Left lung (tissue), 10 donors: ENCODE data around the gene DNM3. TPM values are rescaled to one million over a fixed set of nuclear protein-coding genes. Genes with fewer than 3 reads are reported as not detected.

Experiments used
- ATAC-seq: fragments of 200-7000 bp; cut with Tn5 transposase; one replicate; pipeline ENCODE4 v1.9.1; 2020; ENCODE audit warnings: moderate library complexity
- DNase-seq, 4 donors: peaks; one replicate each; pipeline ENCODE4 v3.0.0-alpha.2; 2013 to 2020
- H3K27ac ChIP-seq, 2 donors: fragments of 200-600 bp; sonication (generic) in 1 of 2; one replicate each; pipeline versions ENCODE4 v1.5.0 to v1.8.0; 2020 to 2021
- H3K27me3 ChIP-seq, 2 donors: fragments of 200-600 bp; sonication (generic) in 1 of 2; one replicate each; pipeline versions ENCODE4 v1.5.0 to v1.8.0; 2020 to 2021
- H3K36me3 ChIP-seq, 2 donors: fragments of 200-600 bp; sonication (generic) in 1 of 2; one replicate each; pipeline versions ENCODE4 v1.5.0 to v1.8.0; 2020 to 2021
- H3K4me1 ChIP-seq, 2 donors: fragments of 200-600 bp; one replicate each; pipeline ENCODE4 v1.8.0; 2021
- H3K4me3 ChIP-seq, 2 donors: fragments of 200-600 bp; sonication (generic) in 1 of 2; one replicate each; pipeline versions ENCODE4 v1.5.0 to v1.8.0; 2020 to 2021; ENCODE audit warnings: mild to moderate bottlenecking in 1 of 2
- H3K9me3 ChIP-seq, 2 donors: fragments of 200-600 bp; sonication (generic) in 1 of 2; one replicate each; pipeline versions ENCODE4 v1.5.0 to v1.8.0; 2020 to 2021
- CTCF ChIP-seq, 2 donors: fragments of 200-600 bp; sonication (generic) in 1 of 2; IDR thresholded peaks; one replicate each; pipeline versions ENCODE4 v1.5.0 to v1.8.0; 2021; ENCODE audit warnings: antibody characterized with exemption in 2 of 2
- intact Hi-C, 2 donors: fragments of 100-400 bp; cut with DNase I; formaldehyde crosslinking; loops; one replicate each; pipeline versions ENCODE4 v1.11.2 to v1.14.2; 2022
- polyA plus RNA-seq, 6 donors: library from polyadenylated mRNA; unstranded; fragments of 120-200 nt; gene quantifications; one replicate each; pipeline ENCODE4 v1.2.1, GENCODE V29; 2013; ENCODE audit not compliant: insufficient read length in 6 of 6
- total RNA-seq, 2 donors: library from RNA; stranded (reverse); fragmentation: NEBNext Ultra II Directional; extraction: Animal tissue kit (Norgen Biotek cat#: 25700); gene quantifications; one replicate each; pipeline ENCODE4 v1.2.1, GENCODE V29; 2021
- donor health status: DM: no; HTN: yes; CAD: no.
- donor health status: DM: no; HTN: no; CAD: no.

The DNM3 gene
- total and polyA plus RNA-seq, 8 donors: 5.2 to 7.7 (median 6.3) TPM

DNA sequence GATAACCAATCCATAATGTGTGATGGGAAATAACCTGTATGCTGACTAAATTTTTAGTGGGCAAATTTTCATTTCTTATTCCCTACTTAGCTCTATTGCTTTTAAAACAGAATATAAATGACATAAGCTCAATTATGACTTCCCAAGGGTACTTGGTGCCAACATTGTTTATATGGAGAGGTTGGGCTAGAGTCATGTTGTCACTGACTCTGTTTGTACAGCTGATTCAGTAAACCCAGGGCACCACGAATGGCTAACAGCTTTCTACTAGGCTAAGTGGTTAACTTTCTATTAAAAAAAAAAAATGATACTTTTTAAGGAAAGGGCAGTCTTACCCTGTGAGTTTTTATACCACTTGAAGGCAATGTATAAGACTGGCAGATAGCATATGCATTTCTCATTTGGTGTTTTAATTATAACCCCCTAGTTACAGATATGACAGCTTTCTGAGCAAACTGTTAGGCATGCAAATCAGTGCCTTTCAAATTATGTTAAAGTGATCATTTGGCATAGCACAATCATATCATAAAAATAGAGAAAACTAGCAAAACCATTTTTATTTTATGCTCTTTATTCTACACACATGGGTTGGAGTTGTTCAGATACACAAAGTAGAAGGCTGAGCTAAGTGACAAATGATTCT, 147.1 kb downstream of the DNM3 start:
- H3K4me1 ChIP-seq: no peaks in the 10 kb centered on the region
- H3K36me3 ChIP-seq: no peaks in the 10 kb centered on the region
- ATAC-seq (peak; percentile 19), DNase-seq (no peak)
- H3K4me3 ChIP-seq: no peak overlapping the region
- no peak for TF ChIP-seq CTCF (IDR thresholded peaks at IDR 0.05)
- no peak overlapping the region for H3K27ac ChIP-seq
- intact Hi-C loops: loop anchor here in 1 of 2 donors (10.0 kb wide), 1 partner anchor 194 kb away; no protein-coding TSS in a partner anchor
- no peaks in the 10 kb centered on the region for H3K27me3 ChIP-seq
- H3K9me3 ChIP-seq: no peaks in the 10 kb centered on the region

- TF ChIP-seq CTCF (IDR thresholded peaks at IDR 0.05): no peak
- Histone ChIP-seq H3K4me3 (no peak overlapping the region), H3K27me3 (no peaks in the 10 kb centered on the region), H3K4me1 (no peaks in the 10 kb centered on the region), H3K36me3 (no peaks in the 10 kb centered on the region), H3K9me3 (no peaks in the 10 kb centered on the region), H3K27ac (no peak overlapping the region)
- intact Hi-C loops: no loop called here
- no peak for DNase-seq
- ATAC-seq: no peak
These were observed 149.1 kb downstream of the DNM3 start for GRCh38 chr1:171990371-171990770.

DNA sequence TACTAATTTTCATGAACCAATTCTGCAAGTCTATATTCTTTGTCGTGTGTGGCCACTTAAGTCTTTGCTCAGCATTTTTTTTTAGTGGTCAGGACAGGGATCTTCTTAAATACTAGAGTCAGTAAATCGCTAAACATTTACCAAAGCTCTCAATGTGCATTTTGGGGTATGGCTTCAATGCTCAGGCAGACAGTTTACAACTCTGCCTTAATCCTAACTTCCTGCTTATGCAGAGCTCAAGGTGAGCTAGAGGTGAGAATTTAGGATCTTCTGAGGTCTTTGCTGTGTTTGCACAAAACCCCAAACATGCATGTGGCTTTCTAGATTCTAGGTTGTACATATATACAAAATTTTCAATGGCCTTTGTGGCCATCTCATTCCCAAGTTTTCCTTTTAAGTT, 153.0 kb downstream of the DNM3 start:
- Histone ChIP-seq H3K9me3 (no peaks in the 10 kb centered on the region), H3K4me1 (no peaks in the 10 kb centered on the region), H3K27me3 (no peaks in the 10 kb centered on the region), H3K27ac (no peak overlapping the region), H3K36me3 (no peaks in the 10 kb centered on the region), H3K4me3 (no peak overlapping the region)
- intact Hi-C loops: no loop called here
- ATAC-seq: no peak
- TF ChIP-seq CTCF (IDR thresholded peaks at IDR 0.05): no peak
- DNase-seq: no peak

DNA sequence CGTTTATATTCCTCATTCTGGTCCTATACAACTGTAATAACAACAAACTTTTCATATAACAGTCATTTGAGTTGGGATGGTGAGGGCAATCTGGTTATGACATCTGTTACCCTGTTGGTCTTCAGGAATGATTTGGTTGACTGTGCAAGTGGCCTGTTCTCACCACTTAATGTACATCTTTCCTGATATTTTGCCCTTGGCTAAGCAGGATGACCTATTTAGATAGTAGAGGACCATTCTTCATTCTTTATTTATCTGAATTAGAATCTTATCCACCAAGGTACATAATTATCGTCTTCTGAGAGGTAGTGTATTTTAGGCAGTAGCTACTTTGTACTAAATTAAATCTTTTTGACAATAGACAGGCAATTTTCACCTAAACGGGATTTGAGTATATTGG, 154.3 kb downstream of the DNM3 start:
- no peak for TF ChIP-seq CTCF (IDR thresholded peaks at IDR 0.05)
- Histone ChIP-seq H3K36me3 (no peaks in the 10 kb centered on the region), H3K27me3 (no peaks in the 10 kb centered on the region), H3K9me3 (no peaks in the 10 kb centered on the region), H3K4me3 (no peak overlapping the region), H3K27ac (no peak overlapping the region), H3K4me1 (no peaks in the 10 kb centered on the region)
- intact Hi-C loops: no loop called here
- ATAC-seq (no peak), DNase-seq (no peak)

DNA sequence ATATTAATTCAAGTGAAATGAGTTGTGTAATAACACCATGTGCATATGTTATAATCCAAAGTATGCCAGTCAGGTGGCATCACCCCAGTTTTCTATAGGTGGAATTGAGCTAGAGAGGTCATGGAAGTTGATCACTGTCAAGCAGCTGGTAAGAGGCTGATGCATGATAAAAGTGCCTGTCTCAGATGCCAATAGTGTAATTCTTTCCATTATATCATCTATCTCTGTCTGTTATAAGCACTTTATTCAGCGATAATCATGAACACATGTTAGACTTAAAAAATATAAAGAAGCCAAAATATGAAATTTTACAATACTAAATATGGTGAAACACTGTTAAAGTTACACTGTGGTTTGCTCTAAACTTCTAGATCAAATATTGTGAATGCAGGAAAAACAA, 156.6 kb downstream of the DNM3 start:
- no peaks in the 10 kb centered on the region for H3K9me3 ChIP-seq
- no peak for ATAC-seq
- DNase-seq: no peak
- H3K27me3 ChIP-seq: no peaks in the 10 kb centered on the region
- no peak overlapping the region for H3K27ac ChIP-seq
- TF ChIP-seq CTCF (IDR thresholded peaks at IDR 0.05): no peak
- intact Hi-C loops: no loop called here
- H3K4me1 ChIP-seq: no peaks in the 10 kb centered on the region
- H3K36me3 ChIP-seq: no peaks in the 10 kb centered on the region
- H3K4me3 ChIP-seq: no peak overlapping the region
